GM12801 (cell line): ENCODE measurements around the gene CHST15.

Experiments
- CTCF ChIP-seq: IDR thresholded peaks from one replicate; pipeline ENCODE4 v1.5.1; 2011; ENCODE audit warnings: control low read depth; ENCODE audit not compliant: insufficient read length; ENCODE audit errors: extremely low read depth

CHST15 gene

GRCh38 chr10:124066126-124066700 lies 27.2 kb downstream of the CHST15 start:
- no peak for TF ChIP-seq CTCF

- TF ChIP-seq CTCF, result no peak
Observed at GRCh38 chr10:124065382-124066125, 27.8 kb downstream of the CHST15 start.

GRCh38 chr10:124064676-124065075 lies 28.7 kb downstream of the CHST15 start:
- no peak for TF ChIP-seq CTCF

- no peak for TF ChIP-seq CTCF
Observed at GRCh38 chr10:124063750-124064603, 29.4 kb downstream of the CHST15 start.

- no peak for TF ChIP-seq CTCF
Observed at GRCh38 chr10:124062390-124062789, 31.0 kb downstream of the CHST15 start.

GRCh38 chr10:124061030-124061429 lies 32.4 kb downstream of the CHST15 start:
- no peak for TF ChIP-seq CTCF

- TF ChIP-seq CTCF, result no peak
Observed at GRCh38 chr10:124060148-124060720, 33.2 kb downstream of the CHST15 start.
